Iris pigment epithelial cell (primary cell): ENCODE measurements around the gene TSGA10.
"Not testable (repeated sequence)": the region's sequence is repeated elsewhere in the genome, so short reads cannot be mapped to it uniquely, and the experiment has no call there.

Source experiments
- DNase-seq: peaks from one replicate; pipeline ENCODE4 v3.0.0-alpha.2; 2011; ENCODE audit warnings: low read depth

The TSGA10 gene

DNA sequence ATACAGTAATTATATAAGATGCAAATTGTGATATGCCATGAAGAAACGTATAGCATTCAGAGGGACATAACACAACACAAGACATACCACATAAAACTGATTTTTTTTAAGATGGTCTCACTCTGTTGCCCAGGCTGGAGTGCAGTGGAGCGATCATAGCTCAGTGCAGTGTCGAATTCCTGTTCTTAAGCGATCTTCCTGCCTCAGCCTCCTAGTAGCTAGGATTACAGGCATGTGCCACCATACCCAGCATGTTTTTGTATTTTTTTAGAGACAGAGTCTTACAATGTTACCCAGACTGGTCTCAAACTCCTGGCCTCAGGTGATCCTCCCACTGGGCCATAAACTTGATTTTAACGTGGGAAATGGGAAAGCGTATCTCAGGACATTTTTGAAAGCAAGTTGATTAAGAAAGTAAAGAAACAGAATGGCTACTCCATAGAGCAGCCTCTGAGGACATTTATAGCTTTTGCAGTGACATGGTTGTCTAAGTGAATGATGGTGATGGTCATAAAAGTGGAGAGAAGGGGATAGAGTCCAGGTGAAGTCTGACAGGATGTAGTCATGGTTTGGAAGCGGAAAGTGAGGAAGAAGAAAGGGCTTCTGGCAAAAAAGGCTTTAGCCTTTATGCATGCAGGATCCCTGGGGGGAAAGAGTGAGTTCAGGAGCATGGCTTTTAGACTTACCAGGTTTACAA, 2.4 kb downstream of the TSGA10 start:
- DNase-seq = no peak

DNA sequence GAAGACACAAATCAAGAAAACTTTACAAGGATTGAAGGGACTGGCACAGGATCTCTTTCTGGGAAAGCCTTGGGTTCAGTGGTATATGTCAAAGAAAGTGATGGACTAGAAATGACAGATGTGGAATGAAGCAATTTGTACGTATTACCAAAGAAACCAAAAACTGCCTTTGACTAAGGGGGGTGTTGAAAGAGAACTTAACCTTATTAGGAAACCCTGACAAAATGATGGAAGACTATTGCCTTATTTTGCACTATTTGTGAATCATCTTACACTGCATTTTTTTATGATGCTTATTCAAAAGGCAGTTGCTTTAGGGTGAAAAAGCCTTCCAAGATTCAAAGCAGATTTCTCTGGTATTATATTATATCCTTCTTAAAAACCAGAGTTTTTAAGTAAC, 4.0 kb downstream of the TSGA10 start:
- DNase-seq = no peak

DNA sequence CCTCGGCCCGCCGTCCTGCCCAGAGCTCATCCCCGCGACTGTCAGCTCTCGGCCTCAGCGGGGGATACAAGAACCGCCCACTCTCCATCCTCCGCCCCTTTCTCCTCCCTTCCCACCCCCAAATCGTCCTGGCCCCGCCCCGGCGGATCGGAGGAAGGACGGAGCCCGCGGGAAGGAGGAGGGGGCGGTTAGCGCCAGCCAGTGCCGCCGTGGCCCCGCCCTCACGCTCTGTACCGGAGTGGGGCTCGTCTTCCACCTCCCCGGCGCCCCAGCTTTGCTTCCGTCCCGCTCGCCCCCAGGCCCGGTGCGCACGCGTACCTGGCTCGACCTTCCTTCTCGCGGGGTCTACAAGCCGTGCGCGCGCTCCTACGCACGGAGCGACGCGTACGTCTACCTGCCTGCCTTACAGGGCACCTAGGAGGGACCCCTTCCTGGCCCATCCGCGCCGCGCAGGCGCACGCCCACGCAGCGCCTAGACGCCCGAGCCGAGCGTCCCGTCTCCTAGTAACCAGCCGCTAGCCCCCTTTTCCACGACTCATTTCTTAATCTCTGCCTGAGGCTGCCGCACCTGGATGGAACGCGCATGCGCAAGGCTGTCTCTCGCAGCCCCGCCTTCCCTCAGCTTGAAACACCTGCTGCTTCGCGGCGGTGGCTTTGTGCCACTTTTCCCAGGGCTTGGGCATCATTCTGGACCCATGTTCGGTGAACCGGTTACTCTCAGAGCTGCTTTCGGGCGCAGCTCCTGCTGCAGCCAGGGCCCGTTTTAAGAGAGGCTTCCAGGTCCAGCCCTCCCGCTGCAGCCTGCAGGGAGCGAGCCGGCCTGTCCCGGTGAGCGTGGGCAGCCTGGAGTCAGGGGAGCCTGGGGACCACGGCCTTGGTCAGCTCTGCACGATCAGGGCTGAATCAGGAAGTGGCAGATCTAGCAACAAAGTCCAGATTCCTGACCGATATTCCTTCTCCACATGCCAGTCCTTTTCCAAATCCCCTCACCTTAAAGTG, 13.3 kb downstream of the TSGA10 start, which contains the start of gene C2orf15:
C2orf15 (plus strand) TSS at position 598 of the 999 bp plus-strand sequence. CDS start 8,852 bp downstream, outside the sequence.
- peak; percentile 76 for DNase-seq

DNA sequence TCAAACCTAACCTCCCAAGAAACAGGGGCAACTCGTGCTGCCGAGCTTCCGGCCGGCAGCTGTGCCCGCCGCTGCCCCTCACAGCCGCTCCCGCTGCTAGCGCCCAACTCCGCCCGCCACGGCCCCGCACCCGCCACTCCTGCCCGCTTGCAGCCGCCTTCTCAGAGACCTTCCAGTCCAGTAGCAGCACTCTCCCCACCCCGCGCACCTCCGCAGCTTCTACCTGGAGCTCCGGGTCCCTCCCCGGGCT, 14.0 kb downstream of the TSGA10 start:
- no peak for DNase-seq

DNA sequence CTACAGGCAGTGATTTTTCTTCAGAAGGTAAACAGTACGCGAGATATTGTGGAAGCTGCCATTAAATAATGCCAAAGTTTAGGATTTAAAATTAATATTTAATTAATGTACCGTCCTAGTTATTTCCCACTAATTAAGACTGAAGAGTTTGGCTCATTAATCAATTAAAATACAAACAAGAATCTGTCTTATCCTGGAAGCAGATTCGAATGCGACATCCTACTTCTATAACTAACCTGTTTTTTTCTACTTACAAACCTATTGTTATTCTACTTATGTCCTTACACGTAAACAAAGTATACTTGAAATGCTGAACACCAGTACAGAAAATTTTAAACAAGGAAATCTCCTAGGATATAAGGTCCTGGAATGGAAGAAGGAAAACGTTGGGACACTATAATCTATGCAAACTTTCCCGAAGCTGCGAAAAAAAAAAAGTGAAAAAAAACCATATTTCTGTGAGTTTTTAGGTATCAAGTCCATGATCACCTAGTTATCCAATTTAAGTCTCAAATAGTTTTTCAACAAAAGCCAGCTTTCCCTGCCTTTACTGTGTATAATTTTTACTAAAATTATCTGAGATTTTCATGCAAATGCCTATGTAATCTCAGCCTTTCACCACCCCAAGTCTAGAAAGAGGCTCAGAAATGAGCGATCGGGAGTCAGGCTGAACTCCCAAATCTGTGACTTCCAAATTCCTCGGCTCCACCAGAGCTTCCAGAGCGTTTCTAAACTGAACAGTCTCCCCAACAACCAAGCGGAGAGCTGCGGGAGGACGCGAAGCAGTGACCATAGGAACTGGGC, 14.5 kb downstream of the TSGA10 start:
- DNase-seq = peak; percentile 15

DNA sequence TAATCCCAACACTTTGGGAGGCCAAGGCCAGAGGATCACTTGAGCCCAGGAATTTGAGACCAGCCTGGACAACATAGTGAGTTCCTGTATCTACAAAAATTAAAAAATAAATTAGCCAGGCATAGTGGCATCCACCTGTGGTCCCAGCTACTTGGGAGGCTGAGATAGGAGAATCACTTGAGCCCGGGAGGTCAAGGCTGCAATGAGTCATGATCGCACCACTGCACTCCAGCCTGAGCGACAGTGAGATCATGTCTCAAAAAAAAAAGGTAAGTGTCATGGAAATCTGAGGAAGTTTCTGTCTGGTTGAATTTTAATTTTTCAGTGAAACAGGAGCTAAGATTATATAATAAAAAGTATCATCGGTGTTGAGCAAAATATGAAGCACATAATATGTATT, 15.7 kb downstream of the TSGA10 start:
- DNase-seq = no peak

DNA sequence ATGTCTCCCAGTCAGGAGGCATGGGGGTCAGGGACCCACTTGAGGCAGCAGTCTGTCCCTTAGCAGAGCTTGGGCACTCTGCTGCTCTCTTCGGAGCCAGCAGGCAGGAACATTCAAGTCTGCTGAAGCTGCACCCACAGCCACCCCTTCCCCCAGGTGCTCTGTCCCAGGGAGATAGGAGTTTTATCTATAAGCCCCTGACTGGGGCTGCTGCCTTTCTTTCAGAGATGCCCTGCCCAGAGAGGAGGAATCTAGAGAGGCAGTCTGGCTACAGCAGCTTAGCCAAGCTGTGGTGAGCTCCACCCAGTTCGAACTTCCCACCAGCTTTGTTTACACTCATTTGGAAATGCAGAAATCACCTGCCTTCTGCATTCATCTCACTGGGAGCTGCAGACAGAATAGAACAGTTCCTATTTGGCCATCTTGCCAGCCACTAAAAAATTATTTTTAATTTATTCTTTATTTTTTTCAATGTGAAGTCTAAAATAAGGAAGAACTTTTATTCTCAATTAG, 19.6 kb downstream of the TSGA10 start:
- not testable (repeated sequence) for DNase-seq

DNA sequence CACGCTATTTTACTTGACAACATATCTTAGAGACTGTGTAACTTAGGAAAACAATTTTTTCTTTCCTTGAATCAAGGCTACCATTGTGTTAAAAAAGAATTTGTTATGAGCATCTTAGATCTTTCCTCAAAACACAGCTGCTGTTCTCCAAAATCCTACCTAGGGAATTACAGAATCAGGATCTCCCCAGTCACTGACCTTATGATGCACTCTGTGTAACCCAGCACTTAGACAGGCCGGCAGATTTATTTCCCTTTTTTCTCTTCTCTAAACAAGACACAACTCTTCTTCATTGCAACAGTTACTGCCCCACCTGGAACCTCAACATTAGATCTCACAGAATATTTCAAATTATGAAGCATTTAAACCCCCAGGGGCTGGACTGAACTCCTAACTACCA, 26.8 kb downstream of the TSGA10 start:
- DNase-seq = no peak

DNA sequence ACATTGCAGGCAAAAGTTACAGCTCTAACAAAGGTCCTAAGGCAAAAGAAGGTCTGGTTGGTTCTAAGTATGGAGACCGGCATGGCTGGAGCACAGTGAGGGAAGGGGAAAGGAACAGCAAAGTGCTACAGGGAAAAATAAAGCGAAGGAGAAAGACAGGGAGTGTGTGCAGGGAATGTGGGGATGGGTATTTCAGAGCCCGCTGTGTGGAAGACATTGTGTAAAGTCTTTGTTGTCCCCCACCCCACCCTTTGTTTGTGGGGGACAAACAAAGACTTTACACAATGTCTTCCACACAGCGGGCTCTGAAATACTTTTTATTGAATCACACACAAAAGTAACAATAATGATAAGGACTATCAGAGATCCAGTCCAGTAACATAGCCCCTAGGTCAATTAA, 42.1 kb downstream of the TSGA10 start:
- no peak for DNase-seq

DNA sequence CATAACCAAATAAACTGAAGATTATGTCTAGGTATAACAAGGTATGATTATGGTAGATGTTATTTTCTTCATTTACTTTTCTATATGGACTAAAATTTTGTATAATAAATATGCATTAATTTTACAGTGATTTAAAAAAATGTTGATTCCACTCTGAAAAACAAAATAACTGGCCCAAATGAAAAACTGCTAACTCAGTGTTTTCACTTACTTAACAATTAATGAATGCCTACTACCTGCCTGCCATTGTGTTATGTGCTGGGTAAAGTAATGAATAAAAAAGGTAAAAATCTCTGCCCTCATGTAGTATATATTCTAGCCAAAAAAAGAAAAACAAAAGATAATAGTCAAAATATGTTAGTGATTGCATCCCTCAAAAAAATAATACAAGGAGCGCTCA, 42.8 kb downstream of the TSGA10 start:
- no peak for DNase-seq

DNA sequence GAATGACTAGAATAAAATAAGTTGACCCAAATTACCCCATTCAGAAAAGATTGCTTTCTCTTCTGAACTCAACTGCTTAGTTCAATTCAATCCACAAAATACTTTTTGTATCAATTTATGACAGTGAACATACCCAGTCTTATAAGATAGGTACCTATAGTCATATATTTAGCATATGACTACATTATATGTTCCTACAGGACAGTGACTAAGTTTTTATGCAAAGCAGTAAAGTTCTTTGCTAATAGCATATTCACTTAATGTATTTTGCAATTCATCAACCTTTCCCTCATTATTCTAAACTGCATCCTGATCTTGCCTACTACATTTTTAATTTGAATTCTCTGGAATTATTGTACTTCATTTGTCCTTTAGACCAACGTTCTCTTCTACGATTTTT, 43.5 kb downstream of the TSGA10 start:
- DNase-seq = no peak

DNA sequence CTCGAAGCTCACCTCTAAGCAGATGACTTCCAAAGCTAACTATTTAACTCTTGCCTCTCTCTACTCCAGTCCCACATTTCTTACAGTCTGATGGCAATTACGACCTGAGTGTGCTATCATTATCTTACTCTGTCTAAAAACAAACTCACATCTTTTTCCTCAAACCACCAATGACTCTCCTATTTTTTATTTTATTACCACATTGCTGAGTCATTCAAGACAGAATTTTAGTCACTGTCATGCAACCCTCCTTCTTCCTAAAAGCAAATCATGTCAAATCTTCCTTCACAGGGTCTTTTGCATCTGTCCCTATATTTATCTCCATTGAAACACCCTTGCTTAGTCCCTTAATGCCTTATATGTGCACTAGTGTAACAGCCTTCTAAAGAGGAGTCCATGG, 47.8 kb downstream of the TSGA10 start:
- no peak for DNase-seq

DNA sequence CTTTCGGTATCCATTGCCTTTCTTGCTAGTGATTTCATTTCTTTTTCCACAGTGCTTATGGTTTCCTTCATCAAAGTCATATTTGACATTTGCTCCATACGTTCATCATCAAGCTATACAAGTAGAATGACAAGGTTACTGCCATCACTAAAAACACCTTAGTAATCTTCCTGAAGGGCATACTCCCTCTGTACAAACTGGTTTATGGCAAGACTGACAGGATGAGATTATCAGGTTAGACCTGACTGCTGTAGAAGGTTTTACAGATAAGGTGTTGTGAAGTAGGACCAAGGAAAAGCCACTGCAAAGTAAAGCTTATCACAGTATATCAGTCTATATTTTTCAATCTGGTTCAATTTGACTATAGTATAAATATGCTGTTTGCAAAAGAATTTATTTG, 50.7 kb downstream of the TSGA10 start:
- no peak for DNase-seq

DNA sequence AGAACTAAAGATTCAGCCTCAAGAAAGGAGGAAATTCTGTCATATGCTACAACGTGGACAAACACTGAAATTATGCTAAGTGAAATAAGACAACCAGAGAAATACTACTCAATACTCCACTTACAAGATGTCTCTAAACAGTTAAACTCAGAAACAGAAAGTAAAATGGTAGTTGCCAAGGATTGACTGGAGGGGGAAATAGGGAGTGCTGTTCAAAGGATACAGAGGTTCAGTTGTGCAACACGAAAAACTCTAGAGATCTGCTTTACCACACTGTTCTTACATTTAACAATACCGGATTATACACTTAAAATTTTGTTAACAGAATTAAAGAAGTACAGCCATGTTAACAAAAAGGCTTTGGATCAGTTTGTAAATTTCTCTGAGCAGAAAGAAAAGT, 53.0 kb downstream of the TSGA10 start:
- peak; percentile 13 for DNase-seq

DNA sequence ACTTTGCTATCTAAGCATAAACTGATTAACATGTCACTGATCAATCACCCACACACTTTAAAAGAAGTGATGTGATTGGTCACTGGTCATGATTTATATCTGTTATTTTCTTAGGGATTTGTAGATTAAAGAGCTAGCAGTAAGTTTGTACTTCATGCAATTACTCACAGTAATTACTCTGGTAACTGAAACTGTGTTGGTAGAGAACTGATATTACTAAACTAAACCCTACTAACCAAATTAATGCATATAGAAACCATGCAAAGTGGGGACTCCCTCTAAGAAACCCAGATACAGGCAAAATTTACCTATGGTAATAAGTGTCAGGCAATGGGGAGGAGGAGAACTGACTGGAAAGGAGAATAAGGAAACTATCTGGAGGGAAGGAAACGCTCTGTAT, 58.0 kb downstream of the TSGA10 start:
- no peak for DNase-seq

DNA sequence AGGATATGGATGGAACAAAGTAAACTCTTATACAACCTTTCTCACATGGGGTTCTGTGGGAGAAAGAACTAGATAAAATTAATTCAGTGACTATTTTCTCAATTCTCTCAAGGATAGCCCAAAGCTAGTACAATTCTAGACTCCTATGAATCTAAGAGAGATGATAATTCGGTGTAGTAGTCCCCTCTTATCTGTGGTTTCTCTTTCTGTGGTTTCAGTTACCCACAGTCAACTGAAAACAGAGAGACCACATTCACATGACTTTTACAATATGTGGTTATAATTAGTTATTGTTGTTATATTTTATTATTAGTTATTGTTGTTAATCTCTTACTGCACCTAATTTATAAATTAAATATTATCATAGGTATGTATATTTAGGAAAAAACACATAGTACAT, 66.7 kb downstream of the TSGA10 start:
- no peak for DNase-seq

DNA sequence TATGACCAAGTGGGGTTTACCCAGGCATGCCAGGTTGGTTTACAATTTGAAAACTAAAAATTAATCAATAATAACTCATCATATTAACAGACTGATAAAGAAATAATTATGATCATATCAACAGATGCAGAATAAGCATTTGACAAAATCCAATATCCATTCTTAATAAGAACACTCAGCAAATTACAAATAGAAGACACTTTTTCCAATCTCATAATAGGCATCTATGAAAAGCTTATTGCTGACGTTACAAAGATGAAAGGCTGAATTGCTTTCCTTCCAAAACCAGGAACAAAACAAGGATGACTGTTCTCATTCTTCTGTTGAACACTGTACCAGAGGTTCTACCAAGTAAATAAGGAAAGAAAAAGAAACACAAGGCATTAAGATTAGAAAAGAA, 68.4 kb downstream of the TSGA10 start:
- DNase-seq = no peak

DNA sequence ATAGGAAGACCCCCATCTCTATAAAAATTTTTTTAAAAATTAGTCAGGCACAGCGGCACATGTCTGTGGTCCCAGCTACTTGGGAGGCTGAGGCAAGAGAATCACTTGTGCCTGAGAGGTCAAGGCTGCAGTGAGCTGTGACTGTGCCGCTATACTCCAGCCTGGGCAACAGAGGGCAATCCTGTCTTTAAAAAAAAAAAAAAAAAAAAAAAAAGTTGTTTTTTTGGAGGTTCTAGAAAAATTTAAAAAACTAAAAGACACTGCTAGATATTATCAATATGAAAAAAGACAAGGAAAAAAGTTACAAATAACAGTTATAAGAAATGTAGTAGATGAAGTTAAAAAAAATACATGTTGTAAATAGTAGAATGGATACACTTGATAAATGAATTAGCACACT, 69.3 kb downstream of the TSGA10 start:
- peak; percentile 3 for DNase-seq

DNA sequence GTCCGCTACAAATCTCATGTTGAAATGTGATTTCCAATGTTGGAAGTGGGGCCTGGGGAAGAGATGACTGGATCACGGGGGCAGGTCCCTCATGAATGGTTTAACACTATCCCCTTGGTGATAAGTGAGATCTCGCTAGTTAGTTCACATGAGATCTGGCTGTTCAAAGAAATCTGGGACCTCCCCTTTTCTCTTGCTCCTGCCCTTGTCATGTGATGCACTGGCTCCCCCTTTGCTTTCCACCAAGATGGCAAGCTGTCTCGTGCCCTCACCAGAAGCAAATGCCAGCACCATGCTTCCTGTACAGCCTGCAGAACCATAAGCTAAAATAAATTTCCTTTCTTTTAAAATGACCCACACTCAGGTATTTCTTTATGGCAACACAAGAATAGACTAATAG, 70.5 kb downstream of the TSGA10 start:
- no peak for DNase-seq

DNA sequence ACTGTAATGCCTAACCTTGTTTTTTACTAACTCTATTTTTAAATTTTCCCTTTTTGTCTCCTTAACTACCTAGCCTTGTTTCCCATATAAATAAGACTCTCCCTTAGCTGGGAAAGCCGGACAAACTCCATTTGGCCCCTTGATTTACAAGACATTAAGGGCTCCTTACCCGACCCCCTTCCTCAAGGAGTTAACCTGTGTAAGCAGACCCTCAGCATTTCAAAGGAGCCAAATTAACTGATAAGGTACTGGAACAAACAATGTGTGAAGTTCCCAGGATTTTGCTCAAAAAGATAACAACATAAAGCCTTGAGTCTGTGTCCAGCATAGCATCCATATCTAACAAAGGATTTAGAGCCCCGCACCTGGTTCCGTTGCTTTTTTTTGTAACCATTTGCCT, 72.9 kb downstream of the TSGA10 start:
- no peak for DNase-seq

DNA sequence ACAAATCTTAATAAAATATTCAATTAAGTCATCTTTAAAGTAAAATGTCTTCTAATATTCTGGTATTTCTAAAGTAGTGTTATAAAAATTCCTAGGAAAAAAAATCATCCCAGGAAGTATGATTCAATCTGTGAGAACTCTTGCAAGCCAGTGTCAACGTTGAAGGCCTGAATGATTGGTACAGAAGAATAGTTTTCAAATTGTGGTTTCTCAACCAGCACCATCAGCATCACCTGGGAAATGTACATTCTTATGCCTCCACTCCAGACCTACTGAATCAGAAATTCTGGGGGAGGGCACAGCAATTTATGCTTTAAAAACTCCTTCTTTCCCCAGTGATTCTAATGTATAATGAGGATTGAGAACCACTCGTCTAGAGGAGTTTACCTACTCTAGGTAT, 75.5 kb downstream of the TSGA10 start:
- DNase-seq = peak; percentile 1

DNA sequence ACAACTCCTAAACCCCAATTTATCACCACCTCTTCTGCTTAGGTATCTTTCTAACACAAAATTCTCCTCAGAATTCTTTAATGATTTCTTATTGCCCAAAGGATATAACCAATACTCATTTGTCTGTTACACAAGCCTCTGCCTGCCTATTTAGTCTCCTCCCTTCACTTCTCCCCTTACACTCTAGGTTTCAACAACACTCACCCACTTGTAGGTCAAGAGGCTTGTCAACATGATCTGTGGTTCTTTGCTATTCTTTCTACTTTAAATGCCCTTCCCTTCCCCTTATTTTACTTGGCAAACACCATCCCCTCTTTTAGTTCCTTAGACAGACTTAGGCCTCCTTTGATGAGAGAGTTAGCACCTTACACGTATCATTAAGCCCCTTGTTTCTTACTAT, 82.2 kb downstream of the TSGA10 start:
- no peak for DNase-seq
